Tibial nerve (tissue), 3 donors: Measurements from ENCODE around the gene IGSF6.

Experiments used
- CTCF ChIP-seq, 5 experiments: fragments of 200-600 bp in 3 of 5; fragments of 450-650 bp in 2 of 5; sonication (generic) in 3 of 5; IDR thresholded peaks; one replicate each; pipeline ENCODE4 v1.5.1; 2016 to 2019; ENCODE audit warnings: antibody characterized with exemption in 5 of 5, mild to moderate bottlenecking in 3 of 5, moderate library complexity in 2 of 5
- POLR2A ChIP-seq, 2 donors: fragments of 450-650 bp; IDR thresholded peaks; one replicate each; pipeline ENCODE4 v1.6.1; 2017; ENCODE audit warnings: antibody characterized with exemption in 2 of 2, mild to moderate bottlenecking in 2 of 2, moderate library complexity in 2 of 2

GRCh38 chr16:21620592-21620991 lies 31.8 kb downstream of the IGSF6 start:
- TF ChIP-seq CTCF (IDR thresholded peaks at IDR 0.05) (no peak), POLR2A (IDR thresholded peaks at IDR 0.05) (no peak)
